Neural progenitor cell (in vitro differentiated cells): ENCODE data around the gene PRDM5. TPM values are rescaled to one million over a fixed set of nuclear protein-coding genes. Genes with fewer than 3 reads are reported as not detected.

Experiments used
- DNase-seq: peaks from one replicate; pipeline ENCODE4 v3.0.0-alpha.2; 2016; ENCODE audit warnings: low spot score
- H2AFZ ChIP-seq: fragments of 200-600 bp; sonication (generic); replicated peaks from 2 replicates; pipeline ENCODE4 v1.6.1; 2016; ENCODE audit warnings: antibody characterized with exemption
- H3F3A ChIP-seq: fragments of 200-600 bp; sonication (generic); 2 replicates; pipeline ENCODE4 v1.6.1; 2016; ENCODE audit warnings: antibody characterized with exemption, low read depth
- H3K27ac ChIP-seq: fragments of 200-600 bp; sonication (generic); 2 replicates; pipeline ENCODE4 v1.5.1; 2016; ENCODE audit warnings: mild to moderate bottlenecking
- H3K27me3 ChIP-seq: fragments of 200-600 bp; sonication (generic); 2 replicates; pipeline ENCODE4 v1.6.1; 2016; ENCODE audit warnings: mild to moderate bottlenecking, moderate library complexity
- H3K36me3 ChIP-seq: fragments of 200-600 bp; sonication (generic); 2 replicates; pipeline ENCODE4 v1.5.1; 2016
- H3K4me1 ChIP-seq: fragments of 200-600 bp; sonication (generic); 2 replicates; pipeline ENCODE4 v1.6.1; 2016; ENCODE audit warnings: mixed run types
- H3K4me2 ChIP-seq: fragments of 200-600 bp; sonication (generic); 2 replicates; pipeline ENCODE4 v1.6.1; 2016
- H3K4me3 ChIP-seq: fragments of 200-600 bp; sonication (generic); 2 replicates; pipeline ENCODE4 v1.5.1; 2016
- H3K79me2 ChIP-seq: fragments of 200-600 bp; sonication (generic); 2 replicates; pipeline ENCODE4 v1.6.1; 2016; ENCODE audit warnings: low read depth
- H3K9ac ChIP-seq: fragments of 200-600 bp; sonication (generic); 2 replicates; pipeline ENCODE4 v1.6.1; 2016
- H3K9me3 ChIP-seq: fragments of 200-600 bp; sonication (generic); 2 replicates; pipeline ENCODE4 v1.5.1; 2016; ENCODE audit warnings: low read depth
- H4K20me1 ChIP-seq: fragments of 200-600 bp; sonication (generic); 2 replicates; pipeline ENCODE4 v1.6.1; 2016; ENCODE audit warnings: low read depth
- H3K27ac Mint-ChIP-seq: 3 replicates; pipeline ENCODE4 v1.8.0; 2021; ENCODE audit warnings: mixed read lengths
- H3K27me3 Mint-ChIP-seq: 2 replicates; pipeline ENCODE4 v1.8.0; 2022; ENCODE audit warnings: low read depth, mild to moderate bottlenecking, inconsistent platforms, moderate library complexity, mixed read lengths; ENCODE audit not compliant: insufficient read depth
- H3K36me3 Mint-ChIP-seq: 3 replicates; pipeline ENCODE4 v1.8.0; 2021; ENCODE audit warnings: mixed read lengths
- H3K4me1 Mint-ChIP-seq: 3 replicates; pipeline ENCODE4 v1.8.0; 2021; ENCODE audit warnings: mixed read lengths
- H3K4me3 Mint-ChIP-seq: 3 replicates; pipeline ENCODE4 v1.8.0; 2021; ENCODE audit warnings: mild to moderate bottlenecking, moderate library complexity, mixed read lengths
- H3K9me3 Mint-ChIP-seq: 3 replicates; pipeline ENCODE4 v1.8.0; 2020; ENCODE audit warnings: mixed read lengths
- EZH2 ChIP-seq: fragments of 200-600 bp; sonication (generic); IDR thresholded peaks from 2 replicates; pipeline ENCODE4 v1.6.1; 2017; ENCODE audit warnings: antibody characterized with exemption, mild to moderate bottlenecking, moderate library complexity
- EZH2phosphoT487 ChIP-seq: fragments of 200-600 bp; sonication (generic); IDR thresholded peaks from 2 replicates; pipeline ENCODE4 v1.6.1; 2017; ENCODE audit warnings: antibody characterized with exemption
- total RNA-seq: library from RNA; depleted of rRNA; stranded (reverse); fragments of >200 nt; gene quantifications from 2 replicates; pipeline ENCODE4 v1.2.3, GENCODE V29; 2015; ENCODE audit warnings: low replicate concordance
- TF ChIP-seq, protein P1 (sequence below): fragments of 200-600 bp; sonication (generic); IDR thresholded peaks from 2 replicates; pipeline ENCODE4 v1.5.1; 2017; ENCODE audit warnings: antibody characterized with exemption, mild to moderate bottlenecking

Gene PRDM5
- total RNA-seq, 1 donor from 2014 or later = 51.7 TPM

GRCh38 chr4:120916937-120917336, 5.6 kb downstream of the PRDM5 start:
- Histone ChIP-seq H3K9ac (no peak overlapping the region), H3K4me3 (no peak overlapping the region), H3F3A (peaks cover 12% of the 10 kb centered on the region), H3K79me2 (peaks cover 88% of the 10 kb centered on the region), H3K36me3 (no peaks in the 10 kb centered on the region), H3K9me3 (no peaks in the 10 kb centered on the region), H3K4me2 (peak overlapping the region; percentile 1), H3K4me1 (peaks cover 47% of the 10 kb centered on the region), H3K27ac (no peak overlapping the region), H3K27me3 (no peaks in the 10 kb centered on the region), H2AFZ (no peak overlapping the region), H4K20me1 (peaks cover 14% of the 10 kb centered on the region)
- Mint-ChIP-seq H3K4me1 (peaks cover 29% of the 10 kb centered on the region), H3K27ac (no peak overlapping the region), H3K4me3 (no peak overlapping the region), H3K36me3 (no peaks in the 10 kb centered on the region), H3K9me3 (no peaks in the 10 kb centered on the region), H3K27me3 (peaks cover 2% of the 10 kb centered on the region)
- peak; percentile 29 for DNase-seq
- no peak for TF ChIP-seq EZH2phosphoT487
- no peak for TF ChIP-seq EZH2
- TF ChIP-seq, protein P1, sequence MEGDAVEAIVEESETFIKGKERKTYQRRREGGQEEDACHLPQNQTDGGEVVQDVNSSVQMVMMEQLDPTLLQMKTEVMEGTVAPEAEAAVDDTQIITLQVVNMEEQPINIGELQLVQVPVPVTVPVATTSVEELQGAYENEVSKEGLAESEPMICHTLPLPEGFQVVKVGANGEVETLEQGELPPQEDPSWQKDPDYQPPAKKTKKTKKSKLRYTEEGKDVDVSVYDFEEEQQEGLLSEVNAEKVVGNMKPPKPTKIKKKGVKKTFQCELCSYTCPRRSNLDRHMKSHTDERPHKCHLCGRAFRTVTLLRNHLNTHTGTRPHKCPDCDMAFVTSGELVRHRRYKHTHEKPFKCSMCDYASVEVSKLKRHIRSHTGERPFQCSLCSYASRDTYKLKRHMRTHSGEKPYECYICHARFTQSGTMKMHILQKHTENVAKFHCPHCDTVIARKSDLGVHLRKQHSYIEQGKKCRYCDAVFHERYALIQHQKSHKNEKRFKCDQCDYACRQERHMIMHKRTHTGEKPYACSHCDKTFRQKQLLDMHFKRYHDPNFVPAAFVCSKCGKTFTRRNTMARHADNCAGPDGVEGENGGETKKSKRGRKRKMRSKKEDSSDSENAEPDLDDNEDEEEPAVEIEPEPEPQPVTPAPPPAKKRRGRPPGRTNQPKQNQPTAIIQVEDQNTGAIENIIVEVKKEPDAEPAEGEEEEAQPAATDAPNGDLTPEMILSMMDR = no peak

DNA sequence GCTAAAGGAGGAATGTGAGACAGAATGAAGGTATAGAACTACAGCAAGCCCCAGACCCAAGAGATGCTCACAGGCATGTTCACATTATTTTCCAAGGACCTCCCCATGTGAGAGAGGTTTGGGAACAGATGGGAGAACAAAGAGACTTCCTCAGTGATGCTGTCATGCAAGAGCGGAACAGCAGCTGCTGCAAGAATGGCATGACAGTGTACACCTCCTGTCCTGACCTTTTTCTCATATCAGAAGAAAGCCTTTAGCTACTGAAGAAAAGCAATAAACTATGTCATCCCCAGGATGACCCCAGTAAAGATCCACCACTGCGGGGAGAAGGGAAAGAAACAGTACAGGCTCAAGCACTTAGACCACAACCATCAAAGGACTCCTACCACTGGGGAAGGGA, 7.2 kb downstream of the PRDM5 start:
- peaks cover 37% of the 10 kb centered on the region for H3K4me1 ChIP-seq
- H3K4me3 ChIP-seq = no peak overlapping the region

GRCh38 chr4:120903419-120903818, 19.1 kb downstream of the PRDM5 start:
- TF ChIP-seq EZH2phosphoT487 (no peak), EZH2 (no peak)
- TF ChIP-seq, protein P1 = no peak
- H3K27me3 ChIP-seq = no peaks in the 10 kb centered on the region
- H3K4me1 ChIP-seq = no peaks in the 10 kb centered on the region
- Mint-ChIP-seq H3K36me3 (peaks cover 8% of the 10 kb centered on the region), H3K4me1 (no peaks in the 10 kb centered on the region), H3K9me3 (no peaks in the 10 kb centered on the region), H3K27ac (no peak overlapping the region), H3K27me3 (peaks cover 4% of the 10 kb centered on the region), H3K4me3 (no peak overlapping the region)
- H3K4me3 ChIP-seq = no peak overlapping the region
- H2AFZ ChIP-seq = no peak overlapping the region
- H3K4me2 ChIP-seq = no peak overlapping the region
- peaks cover 10% of the 10 kb centered on the region for H3K79me2 ChIP-seq
- no peak overlapping the region for H3K27ac ChIP-seq
- no peak for DNase-seq
- no peaks in the 10 kb centered on the region for H4K20me1 ChIP-seq
- peaks cover 6% of the 10 kb centered on the region for H3K36me3 ChIP-seq
- no peaks in the 10 kb centered on the region for H3F3A ChIP-seq
- no peaks in the 10 kb centered on the region for H3K9me3 ChIP-seq
- no peak overlapping the region for H3K9ac ChIP-seq

More for the DNA sequence above, 7.2 kb downstream of the PRDM5 start:
- Histone ChIP-seq H3K9me3 (no peaks in the 10 kb centered on the region), H2AFZ (no peak overlapping the region), H3K36me3 (no peaks in the 10 kb centered on the region), H4K20me1 (peaks cover 14% of the 10 kb centered on the region), H3F3A (peaks cover 3% of the 10 kb centered on the region), H3K27me3 (no peaks in the 10 kb centered on the region), H3K9ac (no peak overlapping the region), H3K27ac (no peak overlapping the region), H3K79me2 (peaks cover 90% of the 10 kb centered on the region), H3K4me2 (no peak overlapping the region)
- no peaks in the 10 kb centered on the region for H3K27me3 Mint-ChIP-seq
- H3K36me3 Mint-ChIP-seq = no peaks in the 10 kb centered on the region
- H3K4me1 Mint-ChIP-seq = peaks cover 17% of the 10 kb centered on the region
- no peaks in the 10 kb centered on the region for H3K9me3 Mint-ChIP-seq
- no peak for DNase-seq
- TF ChIP-seq EZH2 (no peak), EZH2phosphoT487 (no peak)
- TF ChIP-seq, protein P1 = no peak
- no peak overlapping the region for H3K4me3 Mint-ChIP-seq
- H3K27ac Mint-ChIP-seq = peak overlapping the region; percentile 30
